HG03439 (cell line): Measurements from ENCODE around the gene ATXN2.

Experiments used
- ATAC-seq: cut with Tn5 transposase; IDR thresholded peaks from one replicate; pipeline ENCODE4 v1.9.1; 2021; ENCODE audit warnings: mild to moderate bottlenecking, moderate library complexity; ENCODE audit not compliant: unreplicated experiment

The ATXN2 gene

DNA sequence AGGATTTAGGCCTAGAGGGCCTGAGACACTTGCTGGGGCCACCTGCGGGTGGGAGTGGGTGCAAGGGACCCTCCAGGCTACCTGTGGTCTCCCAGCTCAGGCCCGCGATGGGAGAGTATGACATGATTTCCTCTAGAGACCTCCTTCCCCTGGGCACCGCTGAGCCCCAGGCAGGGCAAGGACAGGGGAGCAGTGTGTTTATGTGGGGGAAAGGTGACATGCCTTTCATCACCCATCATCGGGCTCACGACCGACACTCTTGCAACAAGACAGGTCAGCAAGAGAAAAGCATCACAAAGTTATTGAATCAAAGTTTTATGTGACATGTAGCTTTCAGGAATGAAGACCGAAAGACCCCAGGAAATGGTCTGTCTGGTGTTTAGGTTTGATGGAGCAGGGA is 173.5 kb downstream of the ATXN2 start:
- ATAC-seq: no peak

DNA sequence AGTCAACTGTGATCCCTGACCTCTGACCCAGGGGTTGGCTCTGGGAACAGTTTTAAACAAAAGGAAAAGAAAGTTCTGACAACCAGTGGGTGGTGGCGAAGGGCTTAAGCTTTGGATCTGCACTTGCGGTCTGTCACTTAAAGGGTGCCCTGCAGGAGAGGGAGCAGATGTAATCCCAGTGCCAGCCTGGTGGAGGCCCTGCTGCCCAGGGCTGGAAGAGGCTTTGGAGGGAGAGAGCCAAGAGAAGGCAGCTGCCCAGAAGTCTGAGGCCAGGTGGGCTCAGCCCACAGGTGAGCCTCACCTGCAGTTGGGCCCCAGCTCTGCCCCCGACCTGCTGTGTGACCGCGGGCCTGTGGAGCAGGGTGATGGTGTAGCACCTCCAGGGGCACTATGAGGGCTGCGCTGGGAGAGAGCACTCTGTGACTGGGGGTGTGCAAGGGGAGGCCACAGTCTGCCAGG is 174.3 kb downstream of the ATXN2 start:
- ATAC-seq: no peak

DNA sequence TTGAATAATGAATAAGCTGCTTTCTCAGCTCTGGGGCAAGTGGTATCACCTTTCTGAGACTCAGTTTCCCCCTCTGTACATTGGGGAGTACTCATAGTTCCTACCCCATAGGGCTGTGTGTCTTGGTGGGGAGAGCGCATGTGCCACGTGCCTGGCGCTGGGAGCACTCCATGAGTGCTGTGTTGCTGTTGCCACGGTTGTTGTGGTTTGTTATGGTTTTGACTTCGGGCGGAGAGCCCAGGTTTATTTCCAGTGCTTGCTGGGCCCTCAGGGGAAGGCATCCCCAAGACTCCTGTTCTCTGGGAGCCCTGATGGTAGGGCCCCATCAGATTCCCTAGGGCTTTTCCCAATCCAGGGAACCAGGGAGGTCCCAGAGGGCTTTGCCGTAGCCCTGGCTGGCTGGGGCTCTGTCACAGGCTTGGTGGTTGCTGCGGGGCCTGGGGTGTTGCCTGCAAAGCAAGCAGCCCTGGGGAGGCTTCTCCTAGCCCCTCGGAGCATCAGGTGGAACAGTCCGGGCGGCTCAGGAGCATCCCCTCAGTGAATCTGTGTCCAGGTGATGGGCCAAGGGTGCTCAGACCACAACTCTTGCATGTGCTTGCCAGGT is 174.8 kb downstream of the ATXN2 start:
- ATAC-seq: no peak

DNA sequence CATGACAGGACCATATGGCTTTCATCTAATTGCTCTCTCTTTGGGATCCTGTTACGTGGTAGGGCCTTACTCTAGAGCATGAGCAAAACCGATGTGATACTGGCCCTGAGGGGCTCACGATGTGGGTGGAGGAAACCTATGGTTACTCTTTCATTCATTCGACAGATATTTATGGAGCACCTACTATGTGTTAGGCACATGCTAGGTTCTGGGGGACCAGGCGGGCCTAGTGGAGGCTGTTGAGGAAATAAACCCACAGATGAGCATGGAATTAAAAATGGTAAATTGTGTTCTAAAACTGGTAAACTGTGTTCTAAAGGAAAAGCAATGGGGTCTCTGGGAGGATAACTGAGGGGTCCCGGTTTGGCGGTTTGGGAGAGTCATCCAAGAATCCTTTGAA is 178.6 kb downstream of the ATXN2 start:
- no peak for ATAC-seq

DNA sequence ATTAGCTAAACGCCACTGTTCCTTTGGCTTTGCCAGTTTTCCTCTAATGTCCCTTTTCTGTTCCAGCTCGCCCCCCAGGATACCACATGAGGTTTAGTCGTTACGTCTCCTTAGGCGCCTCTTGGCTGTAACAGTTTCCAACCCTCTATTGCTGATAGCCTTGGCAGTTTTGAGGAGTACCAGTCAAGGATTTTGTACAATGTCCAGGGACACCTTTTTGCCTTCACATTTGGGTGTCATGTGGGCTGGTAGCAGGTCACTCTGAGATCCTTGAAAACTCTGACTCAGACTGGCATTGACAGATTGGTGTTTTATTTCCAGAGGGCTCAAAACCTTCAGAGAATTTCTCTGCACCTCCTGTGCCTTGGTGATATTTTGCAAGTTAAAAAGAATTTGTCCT is 179.3 kb downstream of the ATXN2 start:
- no peak for ATAC-seq

DNA sequence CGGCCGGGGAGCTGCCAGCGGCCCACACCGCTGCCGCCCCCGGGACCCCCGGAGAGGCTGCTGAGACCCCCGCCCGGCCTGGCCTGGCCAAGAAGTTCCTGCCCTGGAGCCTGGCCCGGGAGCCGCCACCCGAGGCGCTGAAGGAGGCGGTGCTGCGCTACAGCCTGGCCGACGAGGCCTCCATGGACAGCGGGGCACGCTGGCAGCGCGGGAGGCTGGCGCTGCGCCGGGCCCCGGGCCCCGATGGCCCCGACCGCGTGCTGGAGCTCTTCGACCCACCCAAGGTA is 180.6 kb downstream of the ATXN2 start:
- ATAC-seq: no peak

DNA sequence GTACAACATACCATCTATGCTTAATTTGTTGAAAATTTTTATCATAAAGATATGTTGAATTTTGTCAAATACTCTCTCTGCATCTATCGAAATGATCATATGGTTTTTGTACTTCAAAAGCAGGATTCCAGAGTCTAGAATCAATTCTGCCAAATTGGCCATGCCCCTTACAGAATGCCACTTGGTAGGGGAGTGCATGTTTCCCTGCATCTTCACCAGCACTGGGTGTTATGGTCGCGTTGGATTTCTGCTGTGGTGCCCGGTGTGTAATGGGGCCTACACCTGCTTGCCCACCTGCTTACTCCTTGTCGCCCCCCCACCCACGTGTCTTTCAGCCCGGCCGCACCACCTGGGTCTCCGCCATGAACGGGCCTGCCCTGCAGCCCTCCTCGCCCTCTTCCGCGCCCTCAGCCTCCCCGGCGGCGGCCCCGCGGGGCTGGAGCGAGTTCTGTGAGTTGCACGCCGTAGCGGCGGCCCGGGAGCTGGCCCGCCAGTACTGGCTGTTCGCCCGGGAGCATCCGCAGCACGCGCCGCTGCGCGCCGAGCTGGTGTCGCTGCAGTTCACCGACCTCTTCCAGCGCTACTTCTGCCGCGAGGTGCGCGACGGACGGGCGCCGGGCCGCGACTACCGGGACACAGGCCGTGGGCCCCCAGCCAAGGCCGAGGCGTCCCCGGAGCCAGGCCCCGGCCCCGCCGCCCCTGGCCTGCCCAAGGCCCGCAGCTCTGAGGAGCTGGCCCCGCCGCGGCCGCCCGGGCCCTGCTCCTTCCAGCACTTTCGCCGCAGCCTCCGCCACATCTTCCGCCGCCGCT is 181.1 kb downstream of the ATXN2 start:
- no peak for ATAC-seq

DNA sequence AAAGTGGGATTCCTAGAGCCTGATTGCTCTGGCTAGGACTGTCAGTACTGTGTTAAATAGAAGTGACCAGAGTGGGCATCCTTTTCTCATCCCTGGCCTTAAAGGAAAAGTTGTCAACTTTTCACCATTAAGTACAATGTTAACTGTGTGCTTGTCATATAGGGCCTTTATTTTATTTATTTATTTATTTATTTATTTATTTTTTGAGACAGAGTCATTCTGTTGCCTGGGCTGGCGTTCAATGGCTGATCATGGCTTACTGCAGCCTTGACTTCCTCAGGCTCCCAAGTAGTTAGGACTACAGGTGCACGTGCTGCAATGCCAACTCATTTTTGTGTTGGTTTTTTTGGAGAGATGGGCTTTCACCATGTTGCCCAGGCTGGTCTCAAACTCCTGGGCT is 181.8 kb downstream of the ATXN2 start:
- ATAC-seq: no peak

DNA sequence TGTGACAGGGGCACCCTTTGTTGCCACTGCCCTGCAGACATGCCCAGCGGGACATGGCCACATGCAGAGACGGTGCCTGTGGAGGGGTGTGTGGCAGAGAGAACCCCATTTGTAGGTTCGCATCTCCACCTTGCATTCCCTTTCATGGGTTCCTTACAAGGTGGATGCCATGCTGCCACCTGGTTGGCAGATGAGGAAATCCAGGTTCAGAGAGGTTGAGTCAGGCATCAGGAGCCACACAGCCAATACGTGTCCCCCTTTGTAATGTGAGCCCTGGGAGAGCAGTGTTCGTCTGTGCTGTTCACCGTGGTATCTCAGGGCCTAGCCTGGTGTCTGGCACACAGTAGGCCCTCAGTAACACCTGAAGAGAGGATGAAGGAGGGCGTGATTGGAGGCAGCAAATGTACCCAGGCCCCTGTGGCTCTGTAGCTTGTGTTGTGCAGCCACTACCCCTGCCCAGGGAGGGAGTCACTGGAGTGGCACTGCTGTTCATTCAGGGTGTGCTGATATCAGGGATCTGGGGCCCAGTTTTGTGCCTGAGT is 184.3 kb downstream of the ATXN2 start:
- no peak for ATAC-seq

DNA sequence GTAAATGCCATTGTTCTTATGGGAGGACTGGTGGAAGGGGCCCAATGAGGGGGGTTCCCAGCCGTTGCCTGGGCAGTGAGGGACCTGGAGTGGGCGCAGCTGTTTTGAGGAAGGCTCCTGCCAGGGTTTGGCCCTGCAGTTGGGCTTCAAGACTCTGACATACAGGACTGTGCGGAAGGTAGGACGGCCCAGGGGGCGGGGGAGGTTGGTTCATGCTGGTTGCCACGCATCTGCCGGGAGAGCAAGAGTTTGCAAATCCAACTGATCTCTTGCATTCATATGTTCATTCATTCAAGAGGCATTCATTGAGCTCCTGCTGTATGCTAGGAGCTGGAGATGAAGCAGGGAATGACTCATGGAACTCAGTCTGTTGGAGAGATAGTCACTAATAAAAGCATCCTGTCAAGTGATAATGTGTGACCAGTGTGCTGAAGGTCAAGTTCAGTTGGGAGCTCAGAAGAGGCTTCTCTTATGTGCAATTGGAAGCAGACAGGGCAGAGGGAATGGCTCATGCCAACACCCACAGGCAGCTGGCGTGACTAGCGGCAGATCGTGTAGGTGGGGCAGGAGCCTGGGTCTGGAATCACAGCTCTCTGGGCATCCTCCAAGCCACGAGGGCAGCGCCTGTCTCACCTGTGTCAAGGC is 185.6 kb downstream of the ATXN2 start:
- no peak for ATAC-seq

DNA sequence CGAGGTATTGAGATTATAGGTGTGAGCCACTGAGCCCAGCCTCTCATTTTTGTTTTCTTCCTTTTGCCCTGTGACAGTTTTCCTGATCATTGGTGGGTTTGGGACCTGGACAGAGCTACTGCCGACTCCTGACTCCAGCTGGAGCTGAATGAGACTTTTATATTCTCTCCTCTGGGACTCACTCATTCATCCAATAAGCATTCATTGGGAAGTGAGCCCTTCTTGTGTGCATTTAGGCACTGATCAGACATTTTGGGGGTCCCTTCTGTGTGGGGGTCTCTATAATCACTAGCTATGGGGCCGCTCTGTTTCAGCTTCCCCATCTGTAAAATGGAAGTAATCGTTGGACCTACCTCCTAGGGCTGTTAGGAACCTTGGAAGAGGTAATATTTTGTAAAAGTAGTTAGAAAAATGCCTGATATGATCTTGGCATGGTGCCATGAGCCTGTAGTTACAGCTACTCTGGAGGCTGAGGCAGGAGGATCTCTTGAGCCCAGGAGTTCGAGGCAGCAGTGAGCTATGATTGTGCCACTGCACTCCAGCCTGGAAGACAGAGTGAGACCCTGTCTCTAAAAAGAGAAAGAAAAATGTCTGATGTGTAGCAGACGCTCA is 186.2 kb downstream of the ATXN2 start:
- no peak for ATAC-seq

DNA sequence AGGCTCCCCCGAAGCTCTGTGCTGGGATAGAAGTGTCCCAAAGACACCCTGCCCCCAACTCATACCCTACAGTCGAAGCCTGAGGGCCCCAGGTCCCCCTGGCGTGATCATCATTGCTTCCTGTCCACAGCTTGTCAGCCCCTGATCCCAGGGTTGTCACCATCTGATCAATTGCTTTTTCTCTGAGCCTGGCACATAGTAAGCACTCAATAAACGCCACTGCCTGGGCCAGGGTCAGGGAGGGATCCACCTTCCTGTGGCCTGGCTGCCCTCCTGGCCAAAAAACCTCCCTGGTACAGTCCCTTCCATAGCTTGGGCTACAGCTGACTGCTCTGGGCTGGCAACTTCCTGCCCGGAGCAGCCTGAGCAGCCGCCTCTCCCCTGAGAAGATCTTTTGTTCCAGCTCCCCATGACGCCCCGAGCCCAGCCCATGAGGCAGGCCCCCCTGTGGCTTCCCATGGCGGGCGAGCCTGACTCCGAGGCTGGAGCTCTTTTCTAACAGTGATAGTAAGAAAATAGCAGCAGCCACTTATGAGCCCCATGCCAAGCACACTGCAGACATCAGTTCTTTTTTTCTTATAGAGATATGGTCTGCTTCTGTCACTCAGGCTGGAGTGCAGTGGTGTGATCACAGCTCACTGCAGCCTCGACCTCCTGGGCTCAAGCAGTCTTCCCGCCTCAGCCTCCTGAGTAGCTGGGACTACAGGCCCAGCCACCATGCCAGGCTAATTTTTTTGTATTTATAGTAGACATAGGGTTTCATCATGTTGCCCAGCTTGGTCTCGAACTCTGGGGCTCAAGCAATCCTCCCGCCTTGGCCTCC is 186.9 kb downstream of the ATXN2 start:
- ATAC-seq: no peak

DNA sequence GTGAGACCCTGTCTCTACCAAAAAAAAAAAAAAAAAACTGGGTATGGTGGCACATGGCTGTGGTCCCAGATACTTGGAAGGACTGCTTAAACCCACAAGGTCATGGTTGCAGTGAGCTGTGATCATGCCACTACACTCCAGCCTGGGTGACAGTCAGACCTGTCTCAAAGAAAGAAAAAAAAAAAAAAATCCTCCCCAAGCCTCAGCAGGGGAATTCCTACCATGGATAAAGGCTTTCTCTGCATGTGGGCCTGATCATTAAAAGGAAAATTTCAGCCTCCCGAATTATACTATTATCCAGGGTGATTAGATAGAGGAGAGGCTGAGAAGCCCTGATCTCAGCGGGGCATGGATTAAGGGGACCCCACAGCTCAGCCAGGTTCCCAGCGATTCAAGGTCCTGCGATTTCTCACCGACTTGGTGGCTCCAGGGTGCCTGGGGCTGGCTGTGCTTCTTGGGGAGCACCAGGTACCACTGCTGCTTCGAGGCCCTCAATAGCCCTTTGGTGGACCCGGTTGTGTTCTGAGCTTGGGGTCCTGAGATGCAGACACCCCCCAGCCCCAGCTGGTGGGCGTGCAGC is 187.8 kb downstream of the ATXN2 start:
- no peak for ATAC-seq

DNA sequence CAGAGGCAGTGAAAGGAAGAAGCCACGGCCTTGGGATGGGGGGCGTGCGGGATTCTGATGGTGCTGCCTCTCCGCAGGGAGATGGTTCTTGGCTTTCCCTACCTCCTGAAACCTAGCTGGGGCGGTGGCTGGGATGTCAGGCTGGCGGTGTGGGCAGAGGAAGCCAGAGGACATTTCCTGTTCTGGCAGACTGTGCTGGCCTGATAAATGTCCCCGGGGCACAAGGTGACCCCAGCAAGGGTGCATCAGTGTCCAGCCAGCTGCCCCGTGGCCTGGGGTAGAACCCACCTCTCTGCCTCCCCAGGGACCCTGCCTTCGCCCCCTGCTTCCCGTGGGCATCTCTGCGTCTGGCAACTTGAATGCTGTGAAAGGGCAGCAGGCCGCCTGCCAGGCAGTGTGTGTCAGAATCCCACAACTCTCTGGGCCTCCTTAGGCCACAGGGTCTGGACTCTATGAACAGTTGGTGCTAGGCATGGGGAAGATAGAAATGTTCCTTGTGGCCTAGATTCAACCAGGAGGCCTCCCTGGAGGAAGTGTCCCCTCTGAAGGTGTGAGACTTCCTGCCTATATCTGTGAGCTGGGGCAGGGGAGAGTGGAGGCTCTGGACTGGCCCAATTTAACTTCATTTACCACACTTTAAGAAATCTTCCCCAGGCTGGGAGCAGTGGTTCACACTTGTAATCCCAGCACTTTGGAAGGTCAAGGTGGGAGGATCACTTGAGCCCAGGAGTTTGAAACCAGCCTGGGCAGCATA is 188.5 kb downstream of the ATXN2 start:
- no peak for ATAC-seq

DNA sequence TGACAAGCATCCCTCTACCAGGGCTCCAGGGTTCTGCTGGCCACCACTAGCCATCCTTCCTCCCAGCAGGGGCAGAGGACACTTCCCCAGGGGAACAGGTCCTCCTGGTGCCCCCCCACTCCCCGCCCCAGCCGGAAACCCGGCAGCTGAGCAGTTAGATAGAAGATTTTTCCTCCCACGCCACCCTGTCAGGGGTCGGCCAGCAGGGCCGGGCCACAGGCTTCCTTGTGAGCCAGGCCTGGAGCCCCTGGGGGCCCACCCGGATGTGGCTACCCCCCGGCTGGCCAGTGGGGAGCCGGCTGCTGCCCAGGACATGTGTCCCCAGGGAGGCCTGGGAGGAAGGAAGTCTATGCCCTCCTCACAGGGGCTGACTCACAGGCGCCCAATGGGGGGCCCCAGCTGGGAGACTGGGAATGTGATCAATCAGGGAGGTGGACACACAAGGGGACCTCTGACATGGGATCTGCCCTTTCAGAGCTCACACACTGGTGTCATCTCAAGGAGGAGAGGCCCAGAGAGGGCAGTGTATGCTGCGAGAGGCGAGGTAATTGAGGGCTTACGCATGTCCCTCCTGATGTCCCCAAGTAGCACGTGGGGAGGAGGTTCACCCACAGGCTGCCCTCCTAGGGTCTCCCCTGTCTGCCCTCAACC is 189.2 kb downstream of the ATXN2 start:
- no peak for ATAC-seq

DNA sequence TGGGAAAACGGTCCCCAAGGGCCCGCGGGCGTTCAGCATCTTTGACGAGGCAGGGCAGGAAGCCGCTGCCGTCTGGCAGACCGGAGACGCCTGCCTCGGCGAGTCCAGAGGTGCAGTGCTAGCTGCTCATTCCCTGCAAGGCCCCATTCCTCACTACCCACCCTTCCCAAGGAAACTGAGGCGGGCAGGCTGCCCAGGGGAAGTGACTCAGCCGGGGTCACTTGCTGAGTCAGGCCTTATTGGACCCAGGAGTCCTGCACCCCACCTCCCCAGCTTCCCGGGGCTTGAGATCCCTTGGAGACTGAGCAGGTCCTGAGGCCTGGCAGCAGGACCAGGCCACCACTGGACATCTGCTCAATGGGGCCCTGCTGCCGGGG is 189.7 kb downstream of the ATXN2 start:
- no peak for ATAC-seq

DNA sequence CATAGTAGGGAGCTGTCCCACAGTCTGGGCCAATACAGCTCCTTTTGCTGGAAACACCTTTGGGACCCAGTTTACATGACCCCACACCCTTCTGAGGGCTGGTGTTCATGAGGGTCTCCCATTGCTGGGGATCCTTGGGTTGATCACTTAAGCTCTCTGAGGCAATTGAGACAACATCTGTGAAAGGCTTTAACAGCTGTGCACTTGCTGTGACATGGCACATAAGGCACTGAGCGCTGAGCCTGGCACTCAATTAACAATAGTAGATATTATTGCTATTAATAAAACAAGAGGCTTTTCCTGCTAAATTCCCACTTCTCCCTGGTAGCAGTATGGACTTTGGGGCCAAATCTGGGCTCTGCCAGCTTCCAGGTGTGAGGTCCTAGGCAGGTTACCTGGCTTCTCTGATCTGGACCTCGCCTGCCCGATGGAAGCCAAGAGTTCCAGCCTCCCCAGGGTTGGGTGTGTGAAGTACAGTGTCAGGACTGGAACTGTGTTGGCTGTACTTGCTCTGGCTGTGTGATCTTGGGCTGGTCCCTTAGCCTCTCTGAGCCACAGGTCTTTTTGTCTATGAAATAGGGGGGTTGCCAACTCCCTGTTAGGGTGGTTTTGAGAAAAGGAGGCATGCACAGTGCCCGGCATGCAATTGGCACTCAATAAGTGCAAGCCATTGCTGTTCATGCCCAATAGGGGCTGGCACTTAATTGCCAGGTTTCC is 190.3 kb downstream of the ATXN2 start:
- no peak for ATAC-seq

DNA sequence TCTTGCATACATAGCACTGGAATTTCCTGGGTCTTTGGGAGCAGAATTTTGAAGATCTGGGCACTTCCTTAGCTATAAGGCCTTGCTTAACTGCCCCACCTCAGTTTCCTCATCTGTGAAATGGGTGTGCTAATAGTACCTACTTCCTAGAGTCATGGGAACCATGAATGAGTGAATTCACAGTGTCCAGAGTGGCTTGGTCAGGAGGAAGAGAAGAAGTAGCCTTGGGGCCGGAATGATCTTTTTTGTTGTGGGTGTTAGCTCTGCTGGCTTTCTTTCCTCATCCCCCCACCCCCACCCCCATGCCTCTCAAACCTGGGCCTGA is 191.0 kb downstream of the ATXN2 start:
- ATAC-seq: no peak
